KMS-11 (cell line): ENCODE data around the gene HBA2.

ENCODE experiments used
- H2AFZ ChIP-seq: fragments of 200-600 bp; sonication (generic); 2 replicates; pipeline ENCODE4 v1.6.1; 2016; ENCODE audit warnings: antibody characterized with exemption, mixed run types, low read depth
- H3K27ac ChIP-seq: fragments of 200-600 bp; sonication (generic); 2 replicates; pipeline ENCODE4 v1.6.1; 2016; ENCODE audit warnings: mild to moderate bottlenecking, mixed run types
- H3K27me3 ChIP-seq: fragments of 200-600 bp; sonication (generic); 2 replicates; pipeline ENCODE4 v1.6.1; 2017; ENCODE audit warnings: mild to moderate bottlenecking, low read depth, mixed run types, moderate library complexity; ENCODE audit not compliant: insufficient read depth
- H3K36me3 ChIP-seq: fragments of 200-600 bp; sonication (generic); 2 replicates; pipeline ENCODE4 v1.6.1; 2017; ENCODE audit warnings: mild to moderate bottlenecking, mixed run types; ENCODE audit not compliant: insufficient read depth
- H3K4me1 ChIP-seq: fragments of 200-600 bp; sonication (generic); 2 replicates; pipeline ENCODE4 v1.6.1; 2016; ENCODE audit warnings: mild to moderate bottlenecking, low read depth, mixed run types; ENCODE audit not compliant: poor library complexity, severe bottlenecking
- H3K4me2 ChIP-seq: fragments of 200-600 bp; sonication (generic); 2 replicates; pipeline ENCODE4 v1.7.0; 2016; ENCODE audit warnings: mild to moderate bottlenecking, mixed run types
- H3K4me3 ChIP-seq: fragments of 200-600 bp; sonication (generic); IDR thresholded peaks from 2 replicates; pipeline ENCODE4 v1.6.1; 2017; ENCODE audit warnings: low read depth, low read length, mixed read lengths; ENCODE audit not compliant: insufficient read depth
- H3K79me2 ChIP-seq: fragments of 200-600 bp; sonication (generic); 2 replicates; pipeline ENCODE4 v1.6.1; 2016; ENCODE audit warnings: low read depth, mixed run types; ENCODE audit not compliant: insufficient read depth
- H3K9ac ChIP-seq: fragments of 200-600 bp; sonication (generic); 2 replicates; pipeline ENCODE4 v1.6.1; 2016; ENCODE audit warnings: mild to moderate bottlenecking, mixed run types
- H4K20me1 ChIP-seq: fragments of 200-600 bp; sonication (generic); 2 replicates; pipeline ENCODE4 v1.6.1; 2016; ENCODE audit warnings: mild to moderate bottlenecking, mixed run types; ENCODE audit not compliant: insufficient read depth
- CTCF ChIP-seq: fragments of 200-600 bp; sonication (generic); conservative IDR thresholded peaks from 2 replicates; pipeline ENCODE4 v1.6.1; 2017; ENCODE audit warnings: low read depth, mild to moderate bottlenecking, antibody characterized with exemption, low read length, moderate library complexity, mixed read lengths

Gene HBA2

GRCh38 chr16:132120-132519, 40.6 kb upstream of the HBA2 start:
- Histone ChIP-seq H4K20me1 (no peaks in the 10 kb centered on the region), H3K27me3 (no peaks in the 10 kb centered on the region), H3K4me3 (no peak overlapping the region), H2AFZ (no peak overlapping the region), H3K4me1 (no peaks in the 10 kb centered on the region), H3K27ac (no peak overlapping the region), H3K9ac (no peak overlapping the region), H3K4me2 (no peak overlapping the region), H3K36me3 (no peaks in the 10 kb centered on the region), H3K79me2 (peaks cover 7% of the 10 kb centered on the region; the same call in 1 of the 2 replicates)
- TF ChIP-seq CTCF = no peak

- Histone ChIP-seq H3K4me1 (peaks cover 5% of the 10 kb centered on the region), H3K27me3 (no peaks in the 10 kb centered on the region), H2AFZ (no peak overlapping the region), H3K4me2 (no peak overlapping the region), H3K36me3 (no peaks in the 10 kb centered on the region), H3K4me3 (no peak overlapping the region), H3K9ac (no peak overlapping the region), H4K20me1 (no peaks in the 10 kb centered on the region), H3K79me2 (peaks cover 15% of the 10 kb centered on the region), H3K27ac (no peak overlapping the region)
- no peak for TF ChIP-seq CTCF
These were observed 39.0 kb upstream of the HBA2 start for GRCh38 chr16:133716-134115.

GRCh38 chr16:138049-138417, 34.6 kb upstream of the HBA2 start:
- Histone ChIP-seq H3K4me2 (peak overlapping the region; percentile 89), H3K27ac (peak overlapping the region; percentile 44), H2AFZ (peak overlapping the region; percentile 76), H3K4me3 (no peak overlapping the region), H3K4me1 (peaks cover 5% of the 10 kb centered on the region), H3K79me2 (peaks cover 15% of the 10 kb centered on the region), H3K27me3 (no peaks in the 10 kb centered on the region), H4K20me1 (no peaks in the 10 kb centered on the region), H3K9ac (peak overlapping the region; percentile 79), H3K36me3 (no peaks in the 10 kb centered on the region)
- TF ChIP-seq CTCF = no peak

GRCh38 chr16:140175-140857, 32.4 kb upstream of the HBA2 start:
- H3K4me1 ChIP-seq = peaks cover 5% of the 10 kb centered on the region
- H3K27me3 ChIP-seq = peaks cover 17% of the 10 kb centered on the region; the same call in 1 of the 2 replicates
- H2AFZ ChIP-seq = no peak overlapping the region
- peaks cover 12% of the 10 kb centered on the region for H3K79me2 ChIP-seq
- H3K9ac ChIP-seq = no peak overlapping the region
- H3K4me2 ChIP-seq = no peak overlapping the region
- no peaks in the 10 kb centered on the region for H3K36me3 ChIP-seq
- no peak overlapping the region for H3K4me3 ChIP-seq
- no peak overlapping the region for H3K27ac ChIP-seq
- no peak for TF ChIP-seq CTCF
- no peaks in the 10 kb centered on the region for H4K20me1 ChIP-seq
